GM23248 (cell line): Measurements from ENCODE around the gene UPK3A.

ENCODE experiments used
- EZH2 ChIP-seq: fragments of 200-600 bp; sonication (generic); IDR thresholded peaks from 2 replicates; pipeline ENCODE4 v1.6.1; 2018; ENCODE audit warnings: antibody characterized with exemption, mild to moderate bottlenecking; ENCODE audit not compliant: insufficient read depth, poor library complexity, severe bottlenecking
- EZH2phosphoT487 ChIP-seq: fragments of 200-600 bp; sonication (generic); IDR thresholded peaks from 2 replicates; pipeline ENCODE4 v1.6.1; 2018; ENCODE audit warnings: antibody characterized with exemption, moderate library complexity, mild to moderate bottlenecking, low read depth; ENCODE audit not compliant: insufficient read depth

GRCh38 chr22:45320357-45320976, 35.7 kb downstream of the UPK3A start:
- TF ChIP-seq EZH2phosphoT487 (no peak), EZH2 (no peak)
